Measurements from ENCODE around the gene SDCCAG8.

GRCh38 chr1:243500512-243500911, 244.7 kb downstream of the SDCCAG8 start:
- TF ChIP-seq CTCF (IDR thresholded peaks at IDR 0.05 in 8 of 11, conservative IDR thresholded peaks at IDR 0.05 in 3 of 11) (no peak), POLR2A (IDR thresholded peaks at IDR 0.05) (no peak), POLR2AphosphoS5 (IDR thresholded peaks at IDR 0.05) (no peak)

Measured in spleen (tissue), 7 donors.